ENCODE measurements around the gene AADAC. TPM values are rescaled to one million over a fixed set of nuclear protein-coding genes. Genes with fewer than 3 reads are reported as not detected.

AADAC gene
- total and polyA plus RNA-seq, 2 of the 13 experiments (the other 11 are each of a cell fraction or from before 2014, with no cell fraction given): 0.87 to 1.5 TPM

DNA sequence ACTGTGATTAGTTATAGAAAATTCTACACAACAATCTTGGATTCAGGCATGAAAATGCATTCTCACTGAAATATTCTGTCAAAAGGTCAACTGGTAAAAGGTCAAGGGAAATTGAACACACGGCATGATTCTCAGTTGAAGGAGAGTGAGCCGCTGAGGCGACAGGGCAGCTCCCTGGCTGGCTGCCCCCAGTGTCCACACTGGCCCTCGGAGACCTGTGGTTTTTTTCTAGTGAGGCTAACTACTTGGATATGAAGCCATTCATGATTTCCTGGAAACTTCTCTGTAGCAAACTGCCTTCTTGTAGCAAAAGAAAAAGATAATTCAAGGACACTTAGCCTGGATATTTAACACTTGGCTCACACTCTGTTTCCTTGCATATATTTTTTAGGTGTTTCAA lies 43.0 kb upstream of the AADAC start (continued):
- TF ChIP-seq ZNF788 (CRISPR knock-in tag; IDR thresholded peaks at IDR 0.05; ENCODE audit: borderline replicate concordance) (no peak), ADNP (CRISPR knock-in tag; IDR thresholded peaks at IDR 0.05) (no peak), HNF1B (CRISPR knock-in tag; IDR thresholded peaks at IDR 0.05) (no peak), GTF2F1 (IDR thresholded peaks at IDR 0.05; ENCODE audit: low read length) (no peak), POLR2AphosphoS5 (IDR thresholded peaks at IDR 0.05; ENCODE audit: low read depth, low read length) (0 out of 2 replicates have a peak, but pooled peaks have one; percentile 27), SKI (IDR thresholded peaks at IDR 0.05; ENCODE audit: partially characterized antibody) (no peak), ZFP62 (CRISPR knock-in tag; IDR thresholded peaks at IDR 0.05) (no peak), AKNA (CRISPR knock-in tag; IDR thresholded peaks at IDR 0.05; ENCODE audit: borderline replicate concordance) (no peak), ZBTB14 (CRISPR knock-in tag; IDR thresholded peaks at IDR 0.05) (no peak), MYPOP (CRISPR knock-in tag; IDR thresholded peaks at IDR 0.05) (no peak), SATB2 (CRISPR knock-in tag; IDR thresholded peaks at IDR 0.05) (no peak), ZNF326 (CRISPR knock-in tag; IDR thresholded peaks at IDR 0.05; ENCODE audit: borderline replicate concordance) (no peak), ZKSCAN1 (IDR thresholded peaks at IDR 0.05; ENCODE audit: low read length) (no peak), KLF12 (CRISPR knock-in tag; IDR thresholded peaks at IDR 0.05; ENCODE audit: borderline replicate concordance) (no peak), MIXL1 (CRISPR knock-in tag; IDR thresholded peaks at IDR 0.05) (no peak; the same call in 1 of the 2 replicates), PCBP1 (IDR thresholded peaks at IDR 0.05; ENCODE audit: borderline replicate concordance, low read depth, low read length) (no peak), ZNF562 (CRISPR knock-in tag; IDR thresholded peaks at IDR 0.05; ENCODE audit: borderline replicate concordance) (no peak), HHEX (CRISPR knock-in tag; IDR thresholded peaks at IDR 0.05) (no peak), EP300 (IDR thresholded peaks at IDR 0.05; ENCODE audit: low read depth in 2 of 2, low read length in 2 of 2) (peak; percentile 38 to 77; a peak in 3 of 4 replicates), EP300 (CRISPR knock-in tag; IDR thresholded peaks at IDR 0.05; ENCODE audit: borderline replicate concordance) (peak; percentile 65; the same call in 1 of the 2 replicates), FOXP1 (IDR thresholded peaks at IDR 0.05) (no peak), FOXP1 (CRISPR knock-in tag; IDR thresholded peaks at IDR 0.05) (no peak), ZNF543 (CRISPR knock-in tag; IDR thresholded peaks at IDR 0.05) (no peak), ZNF580 (CRISPR knock-in tag; IDR thresholded peaks at IDR 0.05; ENCODE audit: borderline replicate concordance, low read depth) (no peak), GABPB1 (CRISPR knock-in tag; IDR thresholded peaks at IDR 0.05) (no peak)
